IMR-90 (cell line): ENCODE results near the gene CENPX. TPM values are rescaled to one million over a fixed set of nuclear protein-coding genes. Genes with fewer than 3 reads are reported as not detected.

Source experiments
- ATAC-seq: fragments of 200-7000 bp; cut with Tn5 transposase; 2 replicates; pipeline ENCODE4 v1.9.1; 2020; ENCODE audit warnings: low read depth, mild to moderate bottlenecking, moderate library complexity
- BruUV-seq: library from RNA; stranded (reverse); fragments of 400-500 nt; replicated peaks from 2 replicates; lab custom pipeline; 2021; lab: Mats Ljungman, UMichigan
- CTCF ChIA-PET: fragments of 300-600 bp; formaldehyde crosslinking; extraction: SDS; loops from one replicate; lab custom pipeline; 2021; ENCODE audit warnings: antibody characterized with exemption; lab: Yijun Ruan, JAX
- POLR2A ChIA-PET: fragments of 300-600 bp; sonication (Branson Sonifier 250); formaldehyde crosslinking; loops from one replicate; lab custom pipeline; 2022; ENCODE audit warnings: antibody characterized with exemption; ENCODE audit not compliant: unreplicated experiment; lab: Charles Lee
- DNase-seq: peaks from one replicate; pipeline ENCODE4 v3.0.0; 2013
- H2AFZ ChIP-seq: replicated peaks from 2 replicates; pipeline ENCODE3; 2013; ENCODE audit warnings: low read length, mild to moderate bottlenecking; ENCODE audit not compliant: poor library complexity
- H2AK5ac ChIP-seq: 2 replicates; pipeline ENCODE4 v1.6.1; 2013; ENCODE audit warnings: low read depth, low read length, inconsistent platforms
- H2AK9ac ChIP-seq: replicated peaks from 2 replicates; pipeline ENCODE3; 2013; ENCODE audit warnings: mild to moderate bottlenecking, low read depth, low read length, moderate library complexity; ENCODE audit not compliant: poor library complexity
- H2BK120ac ChIP-seq: 2 replicates; pipeline ENCODE4 v1.6.1; 2013; ENCODE audit warnings: low read depth, low read length, inconsistent platforms
- H2BK15ac ChIP-seq: 3 replicates; pipeline ENCODE4 v1.6.1; 2013; ENCODE audit warnings: low read depth, low read length, inconsistent platforms
- H2BK20ac ChIP-seq: 2 replicates; pipeline ENCODE4 v1.6.1; 2013; ENCODE audit warnings: low read depth, mild to moderate bottlenecking, inconsistent platforms, low read length, moderate library complexity
- H2BK5ac ChIP-seq: 2 replicates; pipeline ENCODE4 v1.6.1; 2013; ENCODE audit warnings: mild to moderate bottlenecking, low read depth, low read length, inconsistent platforms; ENCODE audit not compliant: poor library complexity, severe bottlenecking
- H3K14ac ChIP-seq: replicated peaks from 2 replicates; pipeline ENCODE4 v1.6.1; 2013; ENCODE audit warnings: low read depth, low read length, inconsistent platforms
- H3K18ac ChIP-seq: 2 replicates; pipeline ENCODE4 v1.6.1; 2013; ENCODE audit warnings: low read depth, low read length, control low read depth
- H3K23ac ChIP-seq: 2 replicates; pipeline ENCODE4 v1.6.1; 2013; ENCODE audit warnings: low read depth, low read length, inconsistent platforms
- H3K27ac ChIP-seq: 2 replicates; pipeline ENCODE4 v1.5.1; 2013; ENCODE audit warnings: mild to moderate bottlenecking, control low read depth, low read length; ENCODE audit not compliant: insufficient read depth
- H3K27me3 ChIP-seq: 2 replicates; pipeline ENCODE4 v1.6.1; 2013; ENCODE audit warnings: low read length; ENCODE audit not compliant: control insufficient read depth, insufficient read depth
- H3K36me3 ChIP-seq: 2 replicates; pipeline ENCODE4 v1.6.1; 2013; ENCODE audit warnings: low read length, mixed read lengths; ENCODE audit not compliant: control insufficient read depth, insufficient read depth
- H3K4ac ChIP-seq: 2 replicates; pipeline ENCODE4 v1.6.1; 2013; ENCODE audit warnings: low read depth, low read length, inconsistent platforms
- H3K4me1 ChIP-seq: 2 replicates; pipeline ENCODE4 v1.6.1; 2013; ENCODE audit warnings: low read length, mixed read lengths; ENCODE audit not compliant: control insufficient read depth, insufficient read depth
- H3K4me2 ChIP-seq: 2 replicates; pipeline ENCODE4 v1.6.1; 2013; ENCODE audit warnings: low read depth, mild to moderate bottlenecking, control low read depth, low read length, moderate library complexity
- H3K4me3 ChIP-seq: 2 replicates; pipeline ENCODE4 v1.5.1; 2013; ENCODE audit warnings: low read depth, mild to moderate bottlenecking, control low read depth, low read length, moderate library complexity; ENCODE audit not compliant: insufficient read depth
- H3K56ac ChIP-seq: 2 replicates; pipeline ENCODE4 v1.6.1; 2013; ENCODE audit warnings: low read length, inconsistent platforms; ENCODE audit not compliant: insufficient read depth; ENCODE audit errors: extremely low read depth
- H3K79me1 ChIP-seq, 2 experiments: 2 replicates each; pipeline ENCODE4 v1.6.1; 2013; ENCODE audit warnings: low read length in 2 of 2, inconsistent platforms in 1 of 2, low read depth in 1 of 2
- H3K9ac ChIP-seq: 2 replicates; pipeline ENCODE4 v1.6.1; 2013; ENCODE audit warnings: low read depth, low read length, control low read depth
- H3K9me1 ChIP-seq: 2 replicates; pipeline ENCODE4 v1.6.1; 2013; ENCODE audit warnings: low read length, inconsistent platforms; ENCODE audit not compliant: insufficient read depth
- H3K9me3 ChIP-seq: 2 replicates; pipeline ENCODE4 v1.6.1; 2013; ENCODE audit warnings: low read length; ENCODE audit not compliant: control insufficient read depth, insufficient read depth
- H4K20me1 ChIP-seq: 2 replicates; pipeline ENCODE4 v1.6.1; 2013; ENCODE audit warnings: low read length, inconsistent platforms; ENCODE audit not compliant: insufficient read depth
- H4K5ac ChIP-seq: 2 replicates; pipeline ENCODE4 v1.6.1; 2013; ENCODE audit warnings: mild to moderate bottlenecking, low read depth, low read length, control low read depth
- H4K8ac ChIP-seq, 2 experiments: 2 replicates each; pipeline ENCODE4 v1.6.1; 2013; ENCODE audit warnings: low read depth in 2 of 2, low read length in 2 of 2, control low read depth in 1 of 2, inconsistent platforms in 1 of 2
- H4K91ac ChIP-seq: 2 replicates; pipeline ENCODE4 v1.6.1; 2013; ENCODE audit warnings: low read depth, low read length, inconsistent platforms; ENCODE audit not compliant: insufficient read depth
- BHLHE40 ChIP-seq: fragments of 150-350 bp; IDR thresholded peaks from 2 replicates; pipeline ENCODE4 v1.6.1; 2016; ENCODE audit warnings: mild to moderate bottlenecking, low read depth, low read length
- CEBPB ChIP-seq: IDR thresholded peaks from 2 replicates; pipeline ENCODE4 v1.6.1; 2012; ENCODE audit warnings: low read depth, low read length, improper control_type of control experiment
- CHD1 ChIP-seq: IDR thresholded peaks from 2 replicates; pipeline ENCODE4 v1.6.1; 2012; ENCODE audit warnings: low read depth, low read length, improper control_type of control experiment
- CTCF ChIP-seq: conservative IDR thresholded peaks from 2 replicates; pipeline ENCODE4 v1.5.1; 2012; ENCODE audit warnings: mild to moderate bottlenecking, low read depth, low read length, improper control_type of control experiment
- ELK1 ChIP-seq: fragments of 150-350 bp; IDR thresholded peaks from 2 replicates; pipeline ENCODE4 v1.6.1; 2016; ENCODE audit warnings: low read depth, mild to moderate bottlenecking, low read length, moderate library complexity, borderline replicate concordance
- FOS ChIP-seq: fragments of 150-350 bp; IDR thresholded peaks from 2 replicates; pipeline ENCODE4 v1.6.1; 2016; ENCODE audit warnings: low read depth, low read length
- MAFK ChIP-seq: IDR thresholded peaks from 2 replicates; pipeline ENCODE4 v1.6.1; 2012; ENCODE audit warnings: low read depth, low read length, improper control_type of control experiment
- MAZ ChIP-seq: IDR thresholded peaks from 2 replicates; pipeline ENCODE4 v1.6.1; 2012; ENCODE audit warnings: low read depth, mild to moderate bottlenecking, low read length, improper control_type of control experiment, moderate library complexity, borderline replicate concordance
- MXI1 ChIP-seq: IDR thresholded peaks from 2 replicates; pipeline ENCODE4 v1.6.1; 2012; ENCODE audit warnings: low read depth, mild to moderate bottlenecking, low read length, moderate library complexity, borderline replicate concordance
- NFE2L2 ChIP-seq: fragments of 150-350 bp; IDR thresholded peaks from 2 replicates; pipeline ENCODE4 v1.6.1; 2016; ENCODE audit warnings: low read depth, mild to moderate bottlenecking, low read length
- POLR2A ChIP-seq: IDR thresholded peaks from 2 replicates; pipeline ENCODE4 v1.6.1; 2012; ENCODE audit warnings: mild to moderate bottlenecking, low read depth, low read length
- RAD21 ChIP-seq: IDR thresholded peaks from 2 replicates; pipeline ENCODE4 v1.6.1; 2012; ENCODE audit warnings: low read length, improper control_type of control experiment
- RCOR1 ChIP-seq: IDR thresholded peaks from 2 replicates; pipeline ENCODE4 v1.6.1; 2012; ENCODE audit warnings: mild to moderate bottlenecking, low read length, improper control_type of control experiment; ENCODE audit not compliant: insufficient replicate concordance
- RFX5 ChIP-seq: IDR thresholded peaks from 2 replicates; pipeline ENCODE4 v1.8.0; 2012; ENCODE audit warnings: low read depth, mild to moderate bottlenecking, low read length, moderate library complexity
- SMC3 ChIP-seq: fragments of 150-350 bp; IDR thresholded peaks from 2 replicates; pipeline ENCODE4 v1.6.1; 2016; ENCODE audit warnings: low read depth, mild to moderate bottlenecking, antibody characterized with exemption, low read length, moderate library complexity
- USF2 ChIP-seq: fragments of 150-350 bp; IDR thresholded peaks from 2 replicates; pipeline ENCODE4 v1.6.1; 2017; ENCODE audit warnings: mild to moderate bottlenecking, antibody characterized with exemption, low read length, low read depth
- WGBS, 2 experiments: methylation state at CpG; one replicate each; pipeline versions ENCODE4 v1.1.5 to v1.1.7; 2013; ENCODE audit warnings: missing lambda C conversion rate in 2 of 2; ENCODE audit not compliant: insufficient read length in 1 of 2; ENCODE audit errors: extremely low coverage in 2 of 2; 5-methylcytosine and 5-hydroxymethylcytosine counted together
- dilution Hi-C: fragments of 300-500 bp; cut with HindIII; formaldehyde crosslinking; loops from one replicate; pipeline ENCODE4 v1.14.3; 2018; ENCODE audit warnings: low sequenced_read_pairs; ENCODE audit not compliant: unreplicated experiment
- in situ Hi-C: fragments of 300-500 bp; cut with MboI; formaldehyde crosslinking; loops from 3 replicates; pipeline ENCODE4 v1.14.3; 2019; ENCODE audit warnings: low sequenced_read_pairs, inconsistent platforms, mixed read lengths
- intact Hi-C: fragments of 100-400 bp; cut with micrococcal nuclease; formaldehyde crosslinking; loops from 2 replicates; pipeline ENCODE4 v1.10.0; 2022
- polyA plus RNA-seq, 3 experiments: library from polyadenylated mRNA; depleted of rRNA; stranded (reverse); fragments of >200 nt; gene quantifications; 2 replicates each; pipeline ENCODE4 v1.2.3, GENCODE V29; 2012; ENCODE audit warnings: low replicate concordance in 1 of 3
- total RNA-seq: library from RNA; depleted of rRNA; stranded (reverse); fragments of >200 nt; gene quantifications from 2 replicates; pipeline ENCODE4 v1.2.3, GENCODE V29; 2012

The CENPX gene
- total and polyA plus RNA-seq, 2 of the 4 experiments (the other 2 are of a cell fraction) = 44.8 to 86.8 TPM

GRCh38 chr17:82047379-82047778 lies 24.7 kb upstream of the CENPX start:
- Histone ChIP-seq H3K18ac (no peak overlapping the region), H2BK5ac (no peak overlapping the region), H2AK9ac (peak overlapping the region; percentile 70), H2AK5ac (no peak overlapping the region), H3K36me3 (peaks cover 30% of the 10 kb centered on the region), H3K4me2 (no peak overlapping the region), H3K4me3 (no peak overlapping the region), H4K8ac (no peak overlapping the region), H4K5ac (no peak overlapping the region), H3K56ac (no peak overlapping the region), H3K79me1 (peaks cover 10 to 20% of the 10 kb centered on the region in 2 experiments), H2AFZ (no peak overlapping the region), H2BK20ac (no peak overlapping the region), H3K9me1 (peaks cover 13% of the 10 kb centered on the region), H2BK15ac (no peak overlapping the region), H3K27me3 (no peaks in the 10 kb centered on the region), H3K23ac (no peak overlapping the region), H4K20me1 (peaks cover 3% of the 10 kb centered on the region), H4K91ac (no peak overlapping the region), H2BK120ac (no peak overlapping the region), H3K9ac (no peak overlapping the region), H3K27ac (no peak overlapping the region), H3K4me1 (peaks cover 10% of the 10 kb centered on the region), H3K9me3 (no peaks in the 10 kb centered on the region), H3K4ac (no peak overlapping the region), H3K14ac (no peak overlapping the region)
- TF ChIP-seq BHLHE40 (no peak), RCOR1 (no peak), ELK1 (no peak), CHD1 (no peak), USF2 (no peak), CTCF (no peak), MAFK (no peak), NFE2L2 (no peak), MAZ (no peak), MXI1 (no peak), SMC3 (no peak), RAD21 (no peak), FOS (no peak), CEBPB (no peak), POLR2A (no peak), RFX5 (no peak)
- WGBS, 2 experiments = 96% methylated on average over 13 of the region's 24 CpGs; no CpG with 5 or more reads in 1 of the 2 experiments
- DNase-seq (no peak), ATAC-seq (no peak)
- intact Hi-C loops = no loop called here
- ChIA-PET CTCF (no interaction called here), POLR2A (no interaction called here)
- dilution Hi-C loops = no loop called here
- no TSS peak for BruUV-seq
- in situ Hi-C loops = no loop called here
